PC-3 (cell line): ENCODE measurements around the gene DGCR2.
"Not testable (repeated sequence)": the region's sequence is repeated elsewhere in the genome, so short reads cannot be mapped to it uniquely, and the experiment has no call there.

Source experiments
- EZH2 ChIP-seq: fragments of 300-600 bp; sonication (generic); IDR thresholded peaks from one replicate; pipeline ENCODE4 v1.6.1; 2017; ENCODE audit warnings: antibody characterized with exemption, mild to moderate bottlenecking, low read length; ENCODE audit not compliant: unreplicated experiment
- EZH2phosphoT487 ChIP-seq: fragments of 300-600 bp; sonication (generic); IDR thresholded peaks from 2 replicates; pipeline ENCODE4 v1.6.1; 2018; ENCODE audit warnings: mild to moderate bottlenecking, antibody characterized with exemption, low read length, borderline replicate concordance
- TF ChIP-seq, protein P1 (sequence below): fragments of 300-600 bp; sonication (generic); conservative IDR thresholded peaks from 2 replicates; pipeline ENCODE4 v1.5.1; 2017; ENCODE audit warnings: antibody characterized with exemption, low read depth, mild to moderate bottlenecking, low read length

DNA sequence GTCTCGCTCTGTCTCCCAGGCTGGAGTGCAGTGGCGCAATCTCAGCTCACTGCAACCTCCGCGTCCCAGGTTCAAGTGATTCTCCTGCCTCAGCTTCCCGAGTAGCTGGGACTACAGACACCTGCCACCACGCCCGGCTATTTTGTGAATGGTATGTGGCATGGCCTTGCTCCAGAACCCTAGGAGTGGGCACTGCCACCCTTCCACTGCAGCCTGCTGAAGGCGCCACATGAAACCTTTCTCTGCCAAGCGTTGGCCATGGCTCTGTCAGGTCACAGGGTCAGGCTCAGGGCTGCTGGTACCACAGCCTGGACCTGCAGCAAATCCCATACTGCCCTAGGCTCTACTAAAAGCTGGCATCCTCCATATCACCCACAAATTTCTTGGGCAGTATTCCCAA is 33.9 kb upstream of the DGCR2 start:
- TF ChIP-seq, protein P1, sequence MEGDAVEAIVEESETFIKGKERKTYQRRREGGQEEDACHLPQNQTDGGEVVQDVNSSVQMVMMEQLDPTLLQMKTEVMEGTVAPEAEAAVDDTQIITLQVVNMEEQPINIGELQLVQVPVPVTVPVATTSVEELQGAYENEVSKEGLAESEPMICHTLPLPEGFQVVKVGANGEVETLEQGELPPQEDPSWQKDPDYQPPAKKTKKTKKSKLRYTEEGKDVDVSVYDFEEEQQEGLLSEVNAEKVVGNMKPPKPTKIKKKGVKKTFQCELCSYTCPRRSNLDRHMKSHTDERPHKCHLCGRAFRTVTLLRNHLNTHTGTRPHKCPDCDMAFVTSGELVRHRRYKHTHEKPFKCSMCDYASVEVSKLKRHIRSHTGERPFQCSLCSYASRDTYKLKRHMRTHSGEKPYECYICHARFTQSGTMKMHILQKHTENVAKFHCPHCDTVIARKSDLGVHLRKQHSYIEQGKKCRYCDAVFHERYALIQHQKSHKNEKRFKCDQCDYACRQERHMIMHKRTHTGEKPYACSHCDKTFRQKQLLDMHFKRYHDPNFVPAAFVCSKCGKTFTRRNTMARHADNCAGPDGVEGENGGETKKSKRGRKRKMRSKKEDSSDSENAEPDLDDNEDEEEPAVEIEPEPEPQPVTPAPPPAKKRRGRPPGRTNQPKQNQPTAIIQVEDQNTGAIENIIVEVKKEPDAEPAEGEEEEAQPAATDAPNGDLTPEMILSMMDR = not testable (repeated sequence)
- TF ChIP-seq EZH2phosphoT487, EZH2: not testable (repeated sequence)
